Hematopoietic multipotent progenitor cell treated with erythropoietin and hydrocortisone succinate and interleukin-3 and kit ligand, for 15 days (in vitro differentiated cells): Measurements from ENCODE around the gene CDS1.
A peak's percentile ranks its signal among the peaks of the same experiment; 100 is the strongest.
"Not testable (repeated sequence)": the region's sequence is repeated elsewhere in the genome, so short reads cannot be mapped to it uniquely, and the experiment has no call there.

Experiments
- DNase-seq: peaks from one replicate; pipeline ENCODE4 v3.0.0-alpha.2; 2015; ENCODE audit warnings: low spot score

Gene CDS1

DNA sequence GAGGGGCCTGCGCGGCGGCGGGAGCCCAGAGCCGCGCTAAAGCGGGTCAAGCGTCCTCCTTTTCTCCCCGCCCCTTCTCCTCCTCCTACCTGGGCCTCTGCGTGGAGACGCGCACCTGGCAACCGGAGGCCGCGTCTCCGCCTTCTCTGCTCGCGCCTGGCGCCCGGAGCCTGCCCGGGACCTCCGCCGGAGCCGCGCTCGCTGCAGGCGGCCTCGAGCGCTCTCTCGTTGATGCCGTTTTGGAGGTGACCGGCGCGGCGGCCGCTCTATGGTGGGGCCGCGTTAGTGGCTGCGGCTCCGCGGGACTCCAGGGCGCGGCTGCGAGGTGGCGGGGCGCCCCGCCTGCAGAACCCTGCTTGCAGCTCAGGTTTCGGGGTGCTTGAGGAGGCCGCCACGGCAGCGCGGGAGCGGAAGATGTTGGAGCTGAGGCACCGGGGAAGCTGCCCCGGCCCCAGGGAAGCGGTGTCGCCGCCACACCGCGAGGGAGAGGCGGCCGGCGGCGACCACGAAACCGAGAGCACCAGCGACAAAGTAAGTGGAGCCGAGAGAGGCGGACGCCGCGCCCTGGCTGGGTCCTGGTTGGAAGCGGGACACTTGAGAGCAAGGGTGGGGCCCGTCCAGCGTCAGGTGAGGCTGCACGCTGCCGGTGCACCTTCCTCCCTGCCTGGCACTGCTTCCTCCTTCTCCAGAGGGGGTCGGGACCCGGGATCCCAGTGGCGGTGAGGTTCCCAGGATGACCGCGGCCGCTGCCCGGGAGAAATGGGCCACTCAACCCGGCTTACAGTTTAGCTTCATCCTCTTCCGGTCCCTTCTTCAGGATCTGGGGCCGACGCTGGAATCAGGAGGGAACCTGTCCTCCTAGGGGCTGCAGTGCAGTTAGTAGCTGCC lies at the start of gene CDS1:
Gene CDS1, plus strand, starts transcription at position 140 of the 888 bp plus-strand sequence. Its CDS starts 275 bp downstream, at position 415.
- no peak for DNase-seq

GRCh38 chr4:84535901-84536300 lies 47.0 kb upstream of the CDS1 start:
- DNase-seq: no peak

- no peak for DNase-seq
Measured at GRCh38 chr4:84545093-84545492, 37.8 kb upstream of the CDS1 start.

- no peak for DNase-seq
Measured at GRCh38 chr4:84547211-84547610, 35.7 kb upstream of the CDS1 start.

- DNase-seq: not testable (repeated sequence)
Measured at GRCh38 chr4:84549191-84549590, 33.7 kb upstream of the CDS1 start.

- no peak for DNase-seq
Measured at GRCh38 chr4:84562156-84562555, 20.8 kb upstream of the CDS1 start.

DNA sequence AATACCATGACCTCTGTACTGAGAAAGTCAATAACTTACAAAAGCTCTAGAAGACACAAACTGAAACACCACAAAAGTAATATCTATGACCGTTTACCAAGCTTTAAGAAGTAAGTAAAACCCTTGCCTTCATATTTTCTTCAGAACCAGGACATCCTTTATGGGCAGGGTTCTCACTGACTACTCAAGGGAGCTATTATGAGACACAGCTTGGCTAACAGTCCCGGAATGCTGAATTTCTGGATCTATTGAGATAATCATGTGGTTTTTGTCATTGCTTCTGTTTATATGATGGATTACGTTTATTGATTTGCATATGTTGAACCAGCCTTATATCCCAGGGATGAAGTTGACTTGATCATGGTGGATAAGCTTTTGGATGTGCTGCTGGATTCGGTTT lies 19.9 kb upstream of the CDS1 start:
- no peak for DNase-seq

DNA sequence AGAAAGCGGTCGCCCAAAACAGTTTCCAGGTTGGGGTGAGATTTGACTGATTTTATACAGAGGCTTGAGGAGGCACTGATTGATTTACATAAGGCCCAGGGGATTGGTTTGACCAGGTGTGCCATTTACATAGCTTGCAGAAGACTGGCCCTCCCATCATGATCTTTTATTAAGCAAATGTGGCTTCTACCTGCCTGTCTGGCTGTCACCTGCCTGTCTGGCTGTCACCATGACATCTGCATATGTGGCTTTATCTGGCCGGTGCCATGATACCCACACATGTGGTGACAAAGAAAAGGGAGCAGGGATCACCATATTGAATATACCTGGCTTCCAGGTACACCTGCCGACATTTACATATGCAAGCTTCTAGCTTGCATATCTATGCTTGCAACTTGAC lies 17.0 kb upstream of the CDS1 start:
- DNase-seq: no peak

GRCh38 chr4:84568496-84568895 lies 14.4 kb upstream of the CDS1 start:
- no peak for DNase-seq

DNA sequence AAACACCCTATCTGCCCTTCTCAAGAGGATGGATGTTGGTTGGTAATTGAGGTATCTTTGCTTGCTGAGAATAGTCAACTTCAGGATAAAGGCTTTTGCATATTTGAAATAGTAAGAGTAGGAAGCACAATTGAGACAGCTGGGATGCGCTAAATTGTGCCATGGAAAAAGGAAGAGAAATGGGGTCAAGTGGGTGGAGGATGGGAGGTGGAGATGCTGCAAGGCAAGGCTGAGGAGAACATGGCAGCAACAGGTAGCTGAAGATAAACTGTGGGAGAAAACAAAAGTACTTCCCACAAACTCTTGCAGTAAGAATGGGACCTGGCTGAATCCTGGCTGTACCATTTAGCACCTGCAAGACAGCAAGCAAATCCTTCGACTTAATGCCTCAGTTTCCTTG lies 13.9 kb upstream of the CDS1 start:
- DNase-seq: no peak

DNA sequence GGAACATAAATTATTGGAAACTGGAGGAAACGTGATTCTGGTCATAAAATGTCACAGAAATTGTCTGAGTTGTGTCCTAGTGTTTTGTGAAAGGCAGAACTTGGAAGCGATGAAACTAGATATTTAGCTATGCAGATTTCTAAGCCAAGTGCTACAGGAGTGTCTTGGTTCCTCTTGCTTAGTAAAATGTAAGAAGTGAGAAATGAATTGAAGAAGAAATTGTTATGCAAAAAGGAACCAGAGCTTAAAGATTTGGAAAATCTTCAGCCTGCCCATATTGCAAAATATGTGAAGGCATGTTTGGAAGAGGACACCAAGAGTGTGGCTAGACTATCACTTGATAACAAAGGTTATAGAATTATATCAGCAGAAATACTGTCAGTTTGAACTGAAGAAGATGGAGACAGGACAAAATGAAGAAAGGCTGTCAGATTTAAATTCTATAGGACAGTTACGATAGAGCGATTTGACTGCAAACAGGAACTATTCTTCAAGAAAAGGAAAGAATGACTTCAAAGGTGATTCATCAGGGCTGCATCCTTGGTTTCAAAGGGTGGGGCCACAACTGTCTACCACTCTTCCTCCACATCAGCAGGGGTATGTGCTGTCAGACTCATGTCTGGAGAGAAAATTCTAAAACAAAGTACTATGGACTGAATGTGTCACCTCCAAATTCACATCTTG lies 9.4 kb upstream of the CDS1 start:
- DNase-seq: no peak

DNA sequence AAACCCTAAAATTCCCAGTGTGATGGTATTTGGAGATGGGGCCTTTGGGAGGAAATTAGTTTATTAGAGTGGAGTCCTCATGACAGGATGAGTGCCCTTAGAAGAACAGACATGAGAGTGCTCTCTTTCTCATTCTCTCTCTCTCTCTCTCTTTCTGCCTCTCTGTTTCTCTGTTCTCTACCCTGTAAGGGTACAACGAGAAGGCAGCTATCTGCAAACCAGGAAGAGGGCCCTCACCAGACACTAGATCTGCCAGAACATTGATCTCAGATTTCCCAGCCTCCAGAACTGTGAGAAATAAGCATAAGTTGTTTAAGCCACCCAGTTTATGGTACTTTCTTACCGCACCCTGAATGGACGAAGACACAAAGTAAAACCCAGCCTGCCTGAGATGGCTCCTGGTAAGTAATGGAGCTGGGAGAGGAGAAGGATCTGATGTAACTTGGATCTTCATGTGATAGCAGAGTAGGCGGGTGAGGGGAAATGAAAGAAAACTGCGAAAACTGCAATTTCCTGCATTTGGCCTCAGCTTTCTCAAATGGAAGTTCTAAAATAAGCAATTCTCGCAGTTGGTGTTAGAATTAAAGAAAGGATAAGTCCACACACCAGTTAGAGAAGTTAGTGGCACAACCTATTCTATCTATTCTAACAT lies 8.7 kb upstream of the CDS1 start:
- no peak for DNase-seq

DNA sequence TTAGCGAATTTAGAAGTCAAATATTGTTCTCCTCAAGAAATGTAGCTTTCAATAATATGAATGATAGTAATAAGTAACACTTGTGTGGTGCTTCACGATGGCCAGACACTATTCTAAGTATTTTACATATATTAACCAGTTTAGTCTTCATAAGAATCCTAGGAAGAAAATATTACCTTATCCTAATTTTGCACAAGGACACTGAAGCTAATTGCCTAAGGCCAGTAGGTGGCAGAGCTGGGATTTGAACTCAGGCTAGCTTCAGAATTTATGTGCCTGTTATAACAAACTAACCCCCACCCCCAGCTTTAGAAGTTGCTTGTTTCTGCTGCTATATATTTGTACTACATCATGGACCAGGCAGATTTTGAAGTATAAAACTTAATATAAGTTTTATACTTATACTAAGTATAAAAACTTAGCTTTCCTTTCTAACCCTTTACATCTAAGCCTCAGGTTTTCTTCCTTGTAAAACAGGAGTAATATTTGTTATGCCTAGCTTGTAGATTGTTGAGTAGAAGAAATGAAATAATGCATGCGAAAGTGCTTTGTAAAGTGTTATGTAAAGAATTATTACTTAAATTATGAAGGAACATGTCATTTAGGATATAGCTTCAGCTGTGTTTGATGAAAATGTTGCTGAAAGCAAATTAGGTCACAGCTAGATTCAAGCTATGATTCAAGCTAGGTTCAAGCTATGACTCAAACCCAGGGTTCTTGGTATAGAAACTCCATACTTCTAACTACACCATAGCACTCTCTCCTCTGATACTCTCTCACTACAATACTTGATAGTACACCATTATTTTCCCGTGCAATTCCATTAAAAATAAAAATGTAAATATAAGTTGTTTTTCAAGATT lies 4.2 kb upstream of the CDS1 start:
- DNase-seq: no peak

GRCh38 chr4:84579403-84579776 lies 3.5 kb upstream of the CDS1 start:
- DNase-seq: no peak

DNA sequence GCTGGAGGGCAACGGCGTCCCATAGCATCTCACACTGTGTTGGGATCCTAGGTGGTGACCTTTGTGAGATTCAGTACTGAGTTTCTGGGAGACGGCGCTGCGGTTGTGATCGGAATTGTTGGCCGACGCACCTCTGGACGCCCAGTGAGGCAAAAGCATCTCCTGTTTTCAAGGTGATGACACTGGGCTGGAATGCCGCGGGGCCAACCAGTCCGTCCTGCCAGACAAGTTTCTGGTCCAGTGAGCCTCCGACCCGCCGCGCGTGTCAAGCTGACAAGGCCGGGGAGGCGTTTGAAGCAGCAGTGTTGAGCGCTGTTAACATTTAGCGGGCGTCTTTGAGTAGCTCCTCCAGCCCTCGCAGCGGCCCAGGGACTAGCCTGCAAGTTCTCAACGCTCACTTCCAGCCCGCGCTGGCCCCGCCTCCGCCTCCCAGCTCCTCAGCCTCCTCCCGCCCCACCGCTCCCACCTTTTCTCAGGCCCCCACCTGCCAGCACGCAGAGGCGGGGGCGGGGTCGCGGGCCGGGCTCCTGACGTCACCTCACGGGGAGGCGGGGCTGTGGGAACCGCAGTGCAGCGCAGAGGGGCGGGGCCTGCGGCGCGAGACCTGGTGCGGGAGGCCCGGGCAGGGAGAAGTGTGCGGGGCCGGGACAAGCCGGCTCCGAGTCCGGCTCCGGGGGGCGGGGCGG lies 482 bp upstream of the CDS1 start:
- DNase-seq: peak; percentile 62

- no peak for DNase-seq
Measured at GRCh38 chr4:84583876-84584380, 1.0 kb downstream of the CDS1 start.

DNA sequence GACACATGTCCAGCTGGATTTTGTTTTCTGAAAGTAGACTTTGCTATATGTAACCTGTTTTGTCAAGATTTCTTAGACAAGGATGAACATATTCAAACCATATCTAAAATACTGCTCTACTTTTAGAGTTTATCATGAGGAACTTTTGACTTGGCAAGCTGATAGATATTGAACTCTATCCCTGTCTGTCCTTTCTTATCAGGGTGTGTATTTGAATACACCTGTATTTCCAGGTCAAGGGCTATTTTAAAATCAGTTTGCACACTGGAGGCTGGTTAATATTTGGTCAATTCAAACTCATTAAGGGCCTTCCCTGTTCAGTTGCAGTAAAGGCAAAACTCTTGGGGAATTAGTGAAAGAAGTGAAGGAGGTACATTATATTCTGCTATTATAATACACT lies 2.3 kb downstream of the CDS1 start:
- DNase-seq: no peak

- DNase-seq: no peak
Measured at GRCh38 chr4:84594724-84595123, 11.8 kb downstream of the CDS1 start.

DNA sequence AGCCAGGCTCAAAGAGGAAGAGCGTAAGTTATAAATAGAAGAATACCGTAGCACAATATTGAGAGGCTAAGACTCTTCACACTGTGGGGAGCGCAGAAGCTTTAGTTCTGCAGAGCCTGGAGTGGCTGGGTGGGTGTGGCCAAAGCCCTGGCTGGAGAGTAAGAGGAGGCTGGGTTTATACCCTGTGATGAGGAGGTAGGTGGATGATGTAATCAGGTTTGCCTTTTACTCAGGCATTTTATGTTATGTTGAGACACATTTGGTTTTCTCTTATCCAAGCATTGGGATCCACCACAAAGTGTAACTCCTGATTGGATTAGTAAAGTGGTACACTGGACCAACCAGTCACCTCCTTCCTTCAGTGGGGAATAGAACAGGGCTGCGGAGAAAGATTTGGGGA lies 13.9 kb downstream of the CDS1 start:
- DNase-seq: no peak

GRCh38 chr4:84597450-84597849 lies 14.5 kb downstream of the CDS1 start:
- DNase-seq: no peak

GRCh38 chr4:84606645-84607044 lies 23.7 kb downstream of the CDS1 start:
- DNase-seq: no peak
